Measurements from ENCODE around the gene PPM1A. TPM values are rescaled to one million over a fixed set of nuclear protein-coding genes. Genes with fewer than 3 reads are reported as not detected.

PPM1A gene
- total and polyA plus RNA-seq, 8 donors, result 49.4 to 60.2 (median 54.9) TPM

DNA sequence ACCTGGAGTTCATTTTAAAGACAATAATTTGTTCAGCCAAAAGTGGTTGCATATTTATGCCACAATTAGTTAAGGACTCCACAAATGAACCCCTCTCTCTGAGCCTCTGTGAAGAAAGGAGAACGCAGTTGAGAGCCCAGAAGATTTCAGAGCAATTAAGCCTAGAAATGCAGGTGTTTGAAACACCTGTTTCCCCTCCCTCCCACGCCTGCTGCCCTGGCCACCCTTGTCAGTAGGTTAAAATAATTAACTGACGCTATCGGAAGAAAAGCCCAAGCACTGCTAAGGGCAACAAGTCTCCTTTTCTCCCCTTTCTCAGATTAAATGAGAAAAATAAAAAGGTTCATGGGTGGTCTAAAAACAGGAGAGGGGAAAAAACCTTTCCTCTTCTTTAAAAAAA, 99.2 kb downstream of the PPM1A start:
- TF ChIP-seq, protein P1, sequence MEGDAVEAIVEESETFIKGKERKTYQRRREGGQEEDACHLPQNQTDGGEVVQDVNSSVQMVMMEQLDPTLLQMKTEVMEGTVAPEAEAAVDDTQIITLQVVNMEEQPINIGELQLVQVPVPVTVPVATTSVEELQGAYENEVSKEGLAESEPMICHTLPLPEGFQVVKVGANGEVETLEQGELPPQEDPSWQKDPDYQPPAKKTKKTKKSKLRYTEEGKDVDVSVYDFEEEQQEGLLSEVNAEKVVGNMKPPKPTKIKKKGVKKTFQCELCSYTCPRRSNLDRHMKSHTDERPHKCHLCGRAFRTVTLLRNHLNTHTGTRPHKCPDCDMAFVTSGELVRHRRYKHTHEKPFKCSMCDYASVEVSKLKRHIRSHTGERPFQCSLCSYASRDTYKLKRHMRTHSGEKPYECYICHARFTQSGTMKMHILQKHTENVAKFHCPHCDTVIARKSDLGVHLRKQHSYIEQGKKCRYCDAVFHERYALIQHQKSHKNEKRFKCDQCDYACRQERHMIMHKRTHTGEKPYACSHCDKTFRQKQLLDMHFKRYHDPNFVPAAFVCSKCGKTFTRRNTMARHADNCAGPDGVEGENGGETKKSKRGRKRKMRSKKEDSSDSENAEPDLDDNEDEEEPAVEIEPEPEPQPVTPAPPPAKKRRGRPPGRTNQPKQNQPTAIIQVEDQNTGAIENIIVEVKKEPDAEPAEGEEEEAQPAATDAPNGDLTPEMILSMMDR (IDR thresholded peaks at IDR 0.05), result no peak
- intact Hi-C loops (cut with DNase I), result no loop called here
- H3K36me3 ChIP-seq, result no peaks in the 10 kb centered on the region
- H3K4me3 ChIP-seq, result no peak overlapping the region
- no peaks in the 10 kb centered on the region for H3K4me1 ChIP-seq
- ATAC-seq (no peak), DNase-seq (no peak)
- no peaks in the 10 kb centered on the region for H3K9me3 ChIP-seq
- H3K27ac ChIP-seq, result no peak overlapping the region
- H3K27me3 ChIP-seq, result peaks cover 0 to 5% of the 10 kb centered on the region in 2 donors

Other genes starting within 250 kb of the PPM1A start
- gene PCNX4, start 157.3 kb upstream of the PPM1A start, total RNA-seq, result 10 to 100 TPM; 34.8 to 42.0 TPM
- 100 to 1,000 TPM; 103 to 129 (median 113) TPM for gene PCNX4, start 157.3 kb upstream of the PPM1A start, polyA plus RNA-seq (ENCODE audit: insufficient read length in 6 of 6)
- 100 to 1,000 TPM in 1 of 2 donors, 10 to 100 TPM in 1; 82.3 to 122 TPM for gene DHRS7, start 83.8 kb upstream of the PPM1A start, total RNA-seq
- 10 to 100 TPM; 52.9 to 66.6 (median 54.2) TPM for gene DHRS7, start 83.8 kb upstream of the PPM1A start, polyA plus RNA-seq (ENCODE audit: insufficient read length in 6 of 6)
- gene C14orf39, start 236.8 kb downstream of the PPM1A start, total RNA-seq, result not detected
- gene C14orf39, start 236.8 kb downstream of the PPM1A start, polyA plus RNA-seq (ENCODE audit: insufficient read length in 6 of 6), result 1 to 10 TPM; 1.4 to 2.3 (median 2.1) TPM

All from left lung (tissue), 10 donors.